PFSK-1 (cell line): ENCODE data around the gene ZC3H11A.

Experiments
- POLR2AphosphoS5 ChIP-seq: IDR thresholded peaks from 2 replicates; pipeline ENCODE4 v1.6.1; 2012; ENCODE audit warnings: low read depth, mild to moderate bottlenecking, control low read depth, low read length, moderate library complexity
- REST ChIP-seq, 2 experiments: IDR thresholded peaks; 2 replicates each; pipeline versions ENCODE4 v1.6.1 to v1.8.0; 2011 to 2012; ENCODE audit warnings: low read depth in 2 of 2, low read length in 2 of 2, control low read depth in 1 of 2, inconsistent platforms in 1 of 2, mild to moderate bottlenecking in 1 of 2, moderate library complexity in 1 of 2; ENCODE audit not compliant: insufficient read depth in 1 of 2
- TAF1 ChIP-seq: IDR thresholded peaks from 2 replicates; pipeline ENCODE4 v1.6.1; 2012; ENCODE audit warnings: low read length, control low read depth, borderline replicate concordance; ENCODE audit not compliant: insufficient read depth

- TF ChIP-seq POLR2AphosphoS5 (no peak; the same call in 1 of the 2 replicates), REST (IDR thresholded peaks at IDR 0.05; ENCODE audit: insufficient read depth in 1 of 2, low read depth in 2 of 2, low read length in 2 of 2) (no peak), TAF1 (no peak)
Measured at GRCh38 chr1:203805689-203806088, 10.3 kb downstream of the ZC3H11A start.
